GM21515 (cell line): ENCODE results near the gene TEX29.

Source experiments
- ATAC-seq: cut with Tn5 transposase; IDR thresholded peaks from one replicate; pipeline ENCODE4 v1.9.1; 2021; ENCODE audit not compliant: unreplicated experiment

Gene TEX29

GRCh38 chr13:111319521-111319920, 921 bp upstream of the TEX29 start:
- no peak for ATAC-seq

GRCh38 chr13:111322001-111322915, 1.8 kb downstream of the TEX29 start:
- ATAC-seq: no peak

GRCh38 chr13:111322916-111323331, 2.5 kb downstream of the TEX29 start:
- ATAC-seq: no peak

- ATAC-seq: no peak
Observed at GRCh38 chr13:111323549-111323948, 3.1 kb downstream of the TEX29 start.

GRCh38 chr13:111323950-111324651, 3.7 kb downstream of the TEX29 start:
- ATAC-seq: no peak

GRCh38 chr13:111324736-111325135, 4.3 kb downstream of the TEX29 start:
- no peak for ATAC-seq

- no peak for ATAC-seq
Observed at GRCh38 chr13:111325146-111325890, 4.9 kb downstream of the TEX29 start.

- no peak for ATAC-seq
Observed at GRCh38 chr13:111325941-111326620, 5.6 kb downstream of the TEX29 start.

GRCh38 chr13:111326621-111326965, 6.2 kb downstream of the TEX29 start:
- no peak for ATAC-seq

GRCh38 chr13:111326981-111327642, 6.7 kb downstream of the TEX29 start:
- ATAC-seq: no peak

- ATAC-seq: no peak
Observed at GRCh38 chr13:111327730-111328573, 7.5 kb downstream of the TEX29 start.

GRCh38 chr13:111328574-111329410, 8.3 kb downstream of the TEX29 start:
- ATAC-seq: no peak

GRCh38 chr13:111329641-111330040, 9.2 kb downstream of the TEX29 start:
- no peak for ATAC-seq

- ATAC-seq: no peak
Observed at GRCh38 chr13:111330066-111330610, 9.7 kb downstream of the TEX29 start.

- no peak for ATAC-seq
Observed at GRCh38 chr13:111335298-111335697, 14.9 kb downstream of the TEX29 start.

- ATAC-seq: no peak
Observed at GRCh38 chr13:111336666-111337065, 16.2 kb downstream of the TEX29 start.

- no peak for ATAC-seq
Observed at GRCh38 chr13:111337206-111337605, 16.8 kb downstream of the TEX29 start.

GRCh38 chr13:111337741-111338140, 17.3 kb downstream of the TEX29 start:
- ATAC-seq: no peak
